Lung (tissue), 12 donors: ENCODE data around the gene ASGR1. TPM values are rescaled to one million over a fixed set of nuclear protein-coding genes. Genes with fewer than 3 reads are reported as not detected.
"Not testable (repeated sequence)": the region's sequence is repeated elsewhere in the genome, so short reads cannot be mapped to it uniquely, and the experiment has no call there.

Source experiments
- ATAC-seq: fragments of 200-7000 bp; cut with Tn5 transposase; one replicate; pipeline ENCODE4 v1.9.1; 2020; ENCODE audit warnings: moderate number of reproducible peaks; ENCODE audit not compliant: insufficient read depth, low FRiP score
- DNase-seq, 3 donors: peaks; one replicate each; pipeline ENCODE4 v3.0.0-alpha.2; 2013 to 2017
- H3K27ac ChIP-seq, 2 donors: one replicate each; pipeline ENCODE4 v1.5.1; 2013; ENCODE audit warnings: mild to moderate bottlenecking in 2 of 2, moderate library complexity in 2 of 2, control low read depth in 1 of 2, inconsistent platforms in 1 of 2, low read depth in 1 of 2, low read length in 1 of 2
- H3K27me3 ChIP-seq, 3 donors: one replicate each; pipeline ENCODE4 v1.5.1; 2013; ENCODE audit warnings: low read length in 2 of 3; ENCODE audit not compliant: control insufficient read depth in 3 of 3, insufficient read depth in 3 of 3
- H3K36me3 ChIP-seq, 4 donors: one replicate each; pipeline ENCODE4 v1.5.1; 2013; ENCODE audit warnings: low read length in 4 of 4, mild to moderate bottlenecking in 1 of 4, moderate library complexity in 1 of 4; ENCODE audit not compliant: control insufficient read depth in 4 of 4, insufficient read depth in 4 of 4
- H3K4me1 ChIP-seq, 5 donors: one replicate each; pipeline ENCODE4 v1.5.1; 2013; ENCODE audit warnings: low read length in 5 of 5, mild to moderate bottlenecking in 2 of 5, moderate library complexity in 1 of 5; ENCODE audit not compliant: control insufficient read depth in 5 of 5, insufficient read depth in 5 of 5
- H3K4me3 ChIP-seq: one replicate; pipeline ENCODE4 v1.5.1; 2013; ENCODE audit warnings: mild to moderate bottlenecking, control low read depth, moderate library complexity
- H3K9ac ChIP-seq, 2 donors: one replicate each; pipeline ENCODE4 v1.5.1; 2013; ENCODE audit warnings: low read length in 2 of 2, control low read depth in 1 of 2; ENCODE audit not compliant: insufficient read depth in 1 of 2
- H3K9me3 ChIP-seq, 4 donors: one replicate each; pipeline ENCODE4 v1.5.1; 2013; ENCODE audit warnings: low read length in 3 of 4, mild to moderate bottlenecking in 1 of 4, moderate library complexity in 1 of 4; ENCODE audit not compliant: control insufficient read depth in 4 of 4, insufficient read depth in 3 of 4
- CTCF ChIP-seq: IDR thresholded peaks from 2 replicates; pipeline ENCODE4 v1.5.1; 2012; ENCODE audit warnings: mild to moderate bottlenecking; ENCODE audit errors: control extremely low read depth, extremely low read depth
- WGBS, 2 donors: extraction: QIAGEN DNeasy Blood & Tissue Kit; methylation state at CpG; one replicate each; pipeline ENCODE4 v1.1.7; 2013; 5-methylcytosine and 5-hydroxymethylcytosine counted together
- polyA plus RNA-seq, 2 donors: library from polyadenylated mRNA; stranded (reverse); fragments of 200-250 nt; gene quantifications; one replicate each; pipeline ENCODE4 v1.2.1, GENCODE V29; 2013
- total RNA-seq, 2 donors: library from RNA; depleted of rRNA in 1 of 2; stranded (reverse); fragments of >200 nt in 1 of 2; gene quantifications; one replicate each; pipeline ENCODE4 v1.2.1, GENCODE V29; 2014 to 2021
- donor health status: control.
- donor health status: control.
- donor health status: Bipolar disorder and iron deficiency.
- donor health status: healthy.
- donor health status: DM: yes; HTN: yes; CAD: no.

ASGR1 gene
- total and polyA plus RNA-seq, 4 donors, result 5.9 to 11.2 (median 6.5) TPM

DNA sequence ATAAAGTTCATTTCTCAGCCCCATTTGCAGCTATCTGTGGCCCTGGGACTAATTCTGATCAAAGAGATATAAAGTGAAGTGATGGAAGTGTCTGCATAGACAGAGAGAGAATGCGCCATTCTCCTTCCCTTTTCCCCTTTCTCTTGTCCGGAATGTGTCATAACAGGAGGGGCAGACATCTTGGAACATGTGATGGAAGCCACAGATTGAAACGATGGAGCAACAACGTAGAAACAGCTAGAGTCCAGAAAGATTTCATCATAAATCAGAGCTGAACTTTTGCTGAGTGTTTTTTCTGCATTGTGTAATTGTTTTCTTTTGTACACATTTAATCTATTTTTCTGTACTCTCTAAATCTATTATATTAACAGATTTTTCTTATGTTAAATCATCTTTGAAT, 11.3 kb downstream of the ASGR1 start:
- Histone ChIP-seq H3K9me3 (peaks cover 0 to 5% (median 0%) of the 10 kb centered on the region in 4 donors), H3K9ac (no peak overlapping the region), H3K36me3 (no peaks in the 10 kb centered on the region), H3K4me1 (no peaks in the 10 kb centered on the region), H3K4me3 (no peak overlapping the region), H3K27ac (no peak overlapping the region), H3K27me3 (no peaks in the 10 kb centered on the region)
- ATAC-seq (no peak), DNase-seq (peak in 1 of 3 donors; percentile 37)
- WGBS, 2 donors, result 16 to 55% methylated on average over 4 of the region's 4 CpGs
- TF ChIP-seq CTCF, result no peak

- H3K36me3 ChIP-seq, result no peaks in the 10 kb centered on the region
- H3K27me3 ChIP-seq, result no peaks in the 10 kb centered on the region
- peaks cover 0 to 5% (median 0%) of the 10 kb centered on the region in 4 donors for H3K9me3 ChIP-seq
- DNase-seq (no peak), ATAC-seq (no peak)
- TF ChIP-seq CTCF, result no peak
- no peak overlapping the region for H3K27ac ChIP-seq
- WGBS, 2 donors, result 94 to 96% methylated on average over 7 of the region's 7 CpGs
- no peak overlapping the region for H3K9ac ChIP-seq
- H3K4me1 ChIP-seq, result no peaks in the 10 kb centered on the region
- H3K4me3 ChIP-seq, result no peak overlapping the region
These were observed 12.3 kb downstream of the ASGR1 start for GRCh38 chr17:7166873-7167272.

DNA sequence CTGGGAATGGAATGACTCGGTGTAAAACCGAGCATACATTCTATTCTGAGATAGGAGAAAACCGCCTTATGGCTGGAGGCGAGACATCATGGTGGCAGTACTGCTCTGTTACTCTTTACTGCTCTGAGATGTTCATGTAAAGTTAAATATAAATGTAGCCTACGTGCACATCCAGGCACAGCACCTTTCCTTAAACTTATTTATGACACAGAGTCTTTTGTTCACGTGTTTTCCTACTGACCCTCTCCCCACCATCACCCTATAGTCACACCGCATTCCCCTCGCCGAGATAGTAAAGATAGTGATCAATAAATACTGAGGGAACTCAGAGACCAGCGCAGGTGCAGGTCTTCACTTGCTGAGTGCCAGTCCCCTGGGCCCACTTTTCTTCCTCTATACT, 19.6 kb downstream of the ASGR1 start:
- H3K27me3 ChIP-seq, H3K4me3 ChIP-seq, H3K9ac ChIP-seq, H3K27ac ChIP-seq, H3K4me1 ChIP-seq, DNase-seq, H3K9me3 ChIP-seq, H3K36me3 ChIP-seq, ATAC-seq: not testable (repeated sequence)
- WGBS, 2 donors, result 70 to 75% methylated on average over 10 of the region's 10 CpGs

GRCh38 chr17:7158424-7158823, 20.7 kb downstream of the ASGR1 start:
- H3K4me1 ChIP-seq, H3K27ac ChIP-seq, DNase-seq, H3K9ac ChIP-seq, H3K36me3 ChIP-seq, H3K27me3 ChIP-seq, H3K4me3 ChIP-seq, H3K9me3 ChIP-seq, ATAC-seq: not testable (repeated sequence)
- 68 to 78% methylated on average over 10 of the region's 10 CpGs for WGBS, 2 donors
